ENCODE results near the gene VDAC2.

GRCh38 chr10:75186310-75186709, 24.3 kb upstream of the VDAC2 start:
- TF ChIP-seq, protein P1, sequence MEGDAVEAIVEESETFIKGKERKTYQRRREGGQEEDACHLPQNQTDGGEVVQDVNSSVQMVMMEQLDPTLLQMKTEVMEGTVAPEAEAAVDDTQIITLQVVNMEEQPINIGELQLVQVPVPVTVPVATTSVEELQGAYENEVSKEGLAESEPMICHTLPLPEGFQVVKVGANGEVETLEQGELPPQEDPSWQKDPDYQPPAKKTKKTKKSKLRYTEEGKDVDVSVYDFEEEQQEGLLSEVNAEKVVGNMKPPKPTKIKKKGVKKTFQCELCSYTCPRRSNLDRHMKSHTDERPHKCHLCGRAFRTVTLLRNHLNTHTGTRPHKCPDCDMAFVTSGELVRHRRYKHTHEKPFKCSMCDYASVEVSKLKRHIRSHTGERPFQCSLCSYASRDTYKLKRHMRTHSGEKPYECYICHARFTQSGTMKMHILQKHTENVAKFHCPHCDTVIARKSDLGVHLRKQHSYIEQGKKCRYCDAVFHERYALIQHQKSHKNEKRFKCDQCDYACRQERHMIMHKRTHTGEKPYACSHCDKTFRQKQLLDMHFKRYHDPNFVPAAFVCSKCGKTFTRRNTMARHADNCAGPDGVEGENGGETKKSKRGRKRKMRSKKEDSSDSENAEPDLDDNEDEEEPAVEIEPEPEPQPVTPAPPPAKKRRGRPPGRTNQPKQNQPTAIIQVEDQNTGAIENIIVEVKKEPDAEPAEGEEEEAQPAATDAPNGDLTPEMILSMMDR (conservative IDR thresholded peaks at IDR 0.05 in 1 of 2, IDR thresholded peaks at IDR 0.05 in 1 of 2; ENCODE audit: extremely low read depth in 1 of 2, insufficient read depth in 1 of 2, low read depth in 1 of 2, low read length in 2 of 2): no peak
- TF ChIP-seq EZH2 (IDR thresholded peaks at IDR 0.05; ENCODE audit: borderline replicate concordance, low read length): no peak
